Panc1 (cell line): ENCODE results near the gene FNDC11.

Source experiments
- CTCF ChIP-seq: fragments of 450-650 bp; IDR thresholded peaks from 2 replicates; pipeline ENCODE4 v1.5.1; 2017; ENCODE audit warnings: mild to moderate bottlenecking
- POLR2AphosphoS5 ChIP-seq: IDR thresholded peaks from 2 replicates; pipeline ENCODE4 v1.6.1; 2012; ENCODE audit warnings: mild to moderate bottlenecking, low read depth, low read length, moderate library complexity
- REST ChIP-seq, 2 experiments: IDR thresholded peaks; 2 replicates each; pipeline ENCODE4 v1.6.1; 2011 to 2012; ENCODE audit warnings: low read depth in 2 of 2, control low read depth in 1 of 2, low read length in 1 of 2, mild to moderate bottlenecking in 1 of 2, moderate library complexity in 1 of 2; ENCODE audit not compliant: insufficient read depth in 1 of 2
- SIN3A ChIP-seq: IDR thresholded peaks from 2 replicates; pipeline ENCODE4 v1.6.1; 2012; ENCODE audit warnings: low read depth, mild to moderate bottlenecking, low read length, moderate library complexity, borderline replicate concordance; ENCODE audit not compliant: insufficient read depth
- TCF7L2 ChIP-seq: IDR thresholded peaks from 2 replicates; pipeline ENCODE4 v1.6.1; 2011; ENCODE audit warnings: mild to moderate bottlenecking, low read depth, low read length, inconsistent platforms

GRCh38 chr20:63519668-63520503, 34.1 kb upstream of the FNDC11 start:
- TF ChIP-seq CTCF, result peak; percentile 16; the same call in 1 of the 2 replicates
- no peak for TF ChIP-seq REST (IDR thresholded peaks at IDR 0.05; ENCODE audit: insufficient read depth in 1 of 2, low read depth in 2 of 2, low read length in 1 of 2)
- no peak for TF ChIP-seq POLR2AphosphoS5
- TF ChIP-seq TCF7L2, result no peak
- no peak for TF ChIP-seq SIN3A
